DND-41 (cell line): Measurements from ENCODE around the gene GRWD1.

ENCODE experiments used
- ATAC-seq: fragments of 200-7000 bp; cut with Tn5 transposase; 3 replicates; pipeline ENCODE4 v1.9.1; 2021; ENCODE audit warnings: low read depth; ENCODE audit not compliant: insufficient read depth
- DNase-seq: peaks from one replicate; pipeline ENCODE4 v3.0.0-alpha.2; 2020
- H2AFZ ChIP-seq: 2 replicates; pipeline ENCODE4 v1.6.0; 2012; ENCODE audit warnings: low read depth, low read length
- H3K27ac ChIP-seq: 2 replicates; pipeline ENCODE4 v1.5.1; 2012; ENCODE audit warnings: low read length, inconsistent platforms
- H3K27me3 ChIP-seq: fragments of 200-600 bp; sonication (generic); 2 replicates; pipeline ENCODE4 v1.6.0; 2012; ENCODE audit warnings: low read length, mild to moderate bottlenecking, inconsistent platforms; ENCODE audit not compliant: insufficient read depth, poor library complexity
- H3K36me3 ChIP-seq: 2 replicates; pipeline ENCODE4 v1.5.1; 2012; ENCODE audit warnings: low read length, inconsistent platforms; ENCODE audit not compliant: insufficient read depth
- H3K4me1 ChIP-seq: 2 replicates; pipeline ENCODE4 v1.5.1; 2012; ENCODE audit warnings: mild to moderate bottlenecking, low read length; ENCODE audit not compliant: insufficient read depth
- H3K4me2 ChIP-seq: 2 replicates; pipeline ENCODE4 v1.6.0; 2012; ENCODE audit warnings: mild to moderate bottlenecking, moderate library complexity, low read length, inconsistent platforms; ENCODE audit not compliant: insufficient read depth
- H3K4me3 ChIP-seq, 2 experiments: fragments of 200-600 bp in 1 of 2; shearing (Covaris generic) in 1 of 2; 2 replicates each; pipeline ENCODE4 v1.5.1; 2012 to 2016; ENCODE audit warnings: inconsistent platforms in 2 of 2, low read length in 2 of 2, mild to moderate bottlenecking in 2 of 2, low read depth in 1 of 2, moderate library complexity in 1 of 2
- H3K79me2 ChIP-seq: 2 replicates; pipeline ENCODE4 v1.6.0; 2012; ENCODE audit warnings: low read length, inconsistent platforms; ENCODE audit not compliant: insufficient read depth
- H3K9ac ChIP-seq: 2 replicates; pipeline ENCODE4 v1.6.0; 2012; ENCODE audit warnings: low read depth, mild to moderate bottlenecking, inconsistent platforms, low read length, moderate library complexity
- H3K9me3 ChIP-seq: 2 replicates; pipeline ENCODE4 v1.5.1; 2012; ENCODE audit warnings: low read length, moderate library complexity, mild to moderate bottlenecking, inconsistent platforms; ENCODE audit not compliant: insufficient read depth, severe bottlenecking
- H4K20me1 ChIP-seq: 2 replicates; pipeline ENCODE4 v1.6.0; 2012; ENCODE audit warnings: low read length; ENCODE audit not compliant: insufficient read depth
- EZH2 ChIP-seq: IDR thresholded peaks from 3 replicates; pipeline ENCODE4 v1.6.1; 2012; ENCODE audit warnings: borderline replicate concordance, low read depth, mild to moderate bottlenecking, moderate library complexity, low read length, inconsistent platforms; ENCODE audit not compliant: severe bottlenecking
- TF ChIP-seq, protein P1 (sequence below): IDR thresholded peaks from 2 replicates; pipeline ENCODE4 v1.5.1; 2012; ENCODE audit warnings: borderline replicate concordance, low read length, moderate library complexity, mild to moderate bottlenecking; ENCODE audit not compliant: poor library complexity, severe bottlenecking; ENCODE audit errors: extremely low read depth

The GRWD1 gene

DNA sequence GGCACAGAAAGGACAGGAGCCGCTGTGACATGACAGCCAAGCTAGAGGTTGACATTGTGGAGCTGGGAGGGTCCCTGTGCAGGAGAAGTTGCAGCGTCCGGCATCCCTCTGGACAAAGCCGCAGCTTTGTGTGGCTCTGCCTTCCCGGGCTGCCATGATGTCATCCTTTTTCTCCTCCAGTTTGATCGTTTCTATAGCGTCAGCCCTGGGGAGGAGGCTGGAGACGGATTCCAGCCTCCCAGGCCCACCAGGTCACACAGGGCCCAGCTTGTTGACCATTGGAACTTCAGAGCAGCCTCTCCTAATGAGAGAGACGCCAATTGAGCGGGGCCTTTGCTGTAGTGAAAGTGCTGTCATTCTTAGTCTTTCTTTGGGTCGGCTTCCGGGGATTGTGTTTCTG is 5.8 kb downstream of the GRWD1 start:
- Histone ChIP-seq H3K79me2 (peaks cover 56% of the 10 kb centered on the region), H3K4me1 (peaks cover 12% of the 10 kb centered on the region), H3K27me3 (no peaks in the 10 kb centered on the region), H3K36me3 (peaks cover 95% of the 10 kb centered on the region), H4K20me1 (peaks cover 51% of the 10 kb centered on the region), H3K4me2 (no peak overlapping the region), H3K4me3 (no peak overlapping the region), H2AFZ (no peak overlapping the region), H3K9ac (no peak overlapping the region), H3K9me3 (no peaks in the 10 kb centered on the region), H3K27ac (no peak overlapping the region)
- no peak for DNase-seq
- no peak for ATAC-seq
- no peak for TF ChIP-seq EZH2
- TF ChIP-seq, protein P1, sequence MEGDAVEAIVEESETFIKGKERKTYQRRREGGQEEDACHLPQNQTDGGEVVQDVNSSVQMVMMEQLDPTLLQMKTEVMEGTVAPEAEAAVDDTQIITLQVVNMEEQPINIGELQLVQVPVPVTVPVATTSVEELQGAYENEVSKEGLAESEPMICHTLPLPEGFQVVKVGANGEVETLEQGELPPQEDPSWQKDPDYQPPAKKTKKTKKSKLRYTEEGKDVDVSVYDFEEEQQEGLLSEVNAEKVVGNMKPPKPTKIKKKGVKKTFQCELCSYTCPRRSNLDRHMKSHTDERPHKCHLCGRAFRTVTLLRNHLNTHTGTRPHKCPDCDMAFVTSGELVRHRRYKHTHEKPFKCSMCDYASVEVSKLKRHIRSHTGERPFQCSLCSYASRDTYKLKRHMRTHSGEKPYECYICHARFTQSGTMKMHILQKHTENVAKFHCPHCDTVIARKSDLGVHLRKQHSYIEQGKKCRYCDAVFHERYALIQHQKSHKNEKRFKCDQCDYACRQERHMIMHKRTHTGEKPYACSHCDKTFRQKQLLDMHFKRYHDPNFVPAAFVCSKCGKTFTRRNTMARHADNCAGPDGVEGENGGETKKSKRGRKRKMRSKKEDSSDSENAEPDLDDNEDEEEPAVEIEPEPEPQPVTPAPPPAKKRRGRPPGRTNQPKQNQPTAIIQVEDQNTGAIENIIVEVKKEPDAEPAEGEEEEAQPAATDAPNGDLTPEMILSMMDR, result no peak

DNA sequence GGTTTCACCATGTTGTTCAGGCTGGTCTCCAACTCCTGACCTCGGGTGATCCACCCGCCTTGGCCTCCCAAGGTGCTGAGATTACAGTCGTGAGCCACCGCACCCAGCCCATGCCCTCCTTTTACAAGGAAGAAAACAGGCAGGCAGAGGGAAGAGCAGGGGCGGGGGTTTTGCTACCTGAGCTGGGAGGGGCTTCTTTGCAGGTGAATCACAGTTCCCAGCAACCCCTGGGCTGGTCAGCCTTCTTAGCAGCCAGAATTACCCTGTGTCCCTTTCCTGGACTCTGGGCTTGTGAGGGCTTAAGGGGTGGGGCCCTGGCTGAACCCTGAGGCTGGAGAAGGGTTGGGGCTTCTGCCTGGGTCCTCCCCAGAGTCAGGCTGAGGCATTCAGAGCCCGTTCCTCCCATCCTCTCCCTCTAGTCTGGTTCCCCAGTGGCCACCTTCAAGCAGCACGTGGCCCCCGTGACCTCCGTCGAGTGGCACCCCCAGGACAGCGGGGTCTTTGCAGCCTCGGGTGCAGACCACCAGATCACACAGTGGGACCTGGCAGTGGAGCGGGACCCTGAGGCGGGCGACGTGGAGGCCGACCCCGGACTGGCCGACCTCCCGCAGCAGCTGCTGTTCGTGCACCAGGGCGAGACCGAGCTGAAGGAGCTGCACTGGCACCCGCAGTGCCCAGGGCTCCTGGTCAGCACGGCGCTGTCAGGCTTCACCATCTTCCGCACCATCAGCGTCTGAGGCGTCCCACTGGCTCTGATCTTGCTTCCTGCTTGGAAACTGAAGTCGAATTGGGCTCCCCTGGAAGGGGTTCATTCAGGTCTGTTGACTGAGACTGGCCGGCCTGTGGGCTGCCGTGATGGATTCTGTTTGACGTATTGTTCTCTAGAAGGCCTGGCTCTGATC is 6.8 kb downstream of the GRWD1 start:
- Histone ChIP-seq H3K9me3 (no peaks in the 10 kb centered on the region), H2AFZ (no peak overlapping the region), H3K79me2 (peaks cover 48% of the 10 kb centered on the region), H3K27me3 (no peaks in the 10 kb centered on the region), H3K27ac (no peak overlapping the region), H3K4me3 (no peak overlapping the region), H3K4me2 (no peak overlapping the region), H3K9ac (no peak overlapping the region), H3K36me3 (peaks cover 95% of the 10 kb centered on the region), H3K4me1 (peaks cover 3% of the 10 kb centered on the region; the same call in 1 of the 2 replicates), H4K20me1 (peaks cover 54% of the 10 kb centered on the region)
- ATAC-seq (no peak), DNase-seq (no peak)
- TF ChIP-seq EZH2, result no peak
- TF ChIP-seq, protein P1, result no peak

DNA sequence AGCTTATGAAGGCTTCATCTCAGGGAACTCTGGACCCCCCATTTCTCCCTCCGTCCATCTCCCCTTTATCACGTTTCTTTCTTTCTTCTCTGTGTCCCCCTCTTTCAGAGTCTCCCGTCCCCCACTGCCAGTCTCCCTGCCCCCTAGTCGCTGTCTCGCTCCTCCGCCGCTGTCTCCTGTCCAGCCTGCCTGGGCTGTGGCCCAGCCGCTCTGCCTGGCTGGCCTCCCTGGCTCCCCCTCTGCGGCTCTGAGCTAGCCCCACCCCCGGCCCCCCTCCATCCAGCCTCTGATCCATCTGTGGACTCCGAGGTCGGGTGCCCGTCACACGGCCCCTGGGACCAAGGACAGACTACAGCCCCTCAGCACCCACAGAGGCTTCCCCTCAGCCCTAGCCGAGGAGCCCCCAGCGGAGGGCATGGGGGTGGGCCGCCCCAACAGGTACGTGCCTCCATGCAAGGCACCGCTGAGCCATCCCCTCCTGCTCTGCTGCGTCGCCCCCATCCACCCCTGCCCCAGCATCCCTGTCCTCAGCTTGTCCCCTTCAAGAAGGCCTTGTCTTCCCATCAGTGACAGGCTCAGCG is 8.5 kb downstream of the GRWD1 start:
- DNase-seq, result no peak
- Histone ChIP-seq H2AFZ (no peak overlapping the region), H3K27ac (no peak overlapping the region), H3K27me3 (no peaks in the 10 kb centered on the region), H3K9me3 (no peaks in the 10 kb centered on the region), H3K36me3 (peaks cover 87% of the 10 kb centered on the region), H3K4me2 (no peak overlapping the region), H3K4me1 (no peaks in the 10 kb centered on the region), H4K20me1 (peaks cover 61% of the 10 kb centered on the region), H3K4me3 (no peak overlapping the region), H3K79me2 (peaks cover 35% of the 10 kb centered on the region), H3K9ac (no peak overlapping the region)
- no peak for ATAC-seq
- TF ChIP-seq EZH2, result no peak
- TF ChIP-seq, protein P1, result no peak
